ENCODE data around the gene UCK1.
"Not testable (repeated sequence)": the region's sequence is repeated elsewhere in the genome, so short reads cannot be mapped to it uniquely, and the experiment has no call there.

The UCK1 gene

GRCh38 chr9:131524665-131525315 is 6.3 kb downstream of the UCK1 start:
- FAIRE-seq (no peak), DNase-seq (ENCODE audit: extremely low spot score, insufficient read length, low read depth) (no peak)

DNA sequence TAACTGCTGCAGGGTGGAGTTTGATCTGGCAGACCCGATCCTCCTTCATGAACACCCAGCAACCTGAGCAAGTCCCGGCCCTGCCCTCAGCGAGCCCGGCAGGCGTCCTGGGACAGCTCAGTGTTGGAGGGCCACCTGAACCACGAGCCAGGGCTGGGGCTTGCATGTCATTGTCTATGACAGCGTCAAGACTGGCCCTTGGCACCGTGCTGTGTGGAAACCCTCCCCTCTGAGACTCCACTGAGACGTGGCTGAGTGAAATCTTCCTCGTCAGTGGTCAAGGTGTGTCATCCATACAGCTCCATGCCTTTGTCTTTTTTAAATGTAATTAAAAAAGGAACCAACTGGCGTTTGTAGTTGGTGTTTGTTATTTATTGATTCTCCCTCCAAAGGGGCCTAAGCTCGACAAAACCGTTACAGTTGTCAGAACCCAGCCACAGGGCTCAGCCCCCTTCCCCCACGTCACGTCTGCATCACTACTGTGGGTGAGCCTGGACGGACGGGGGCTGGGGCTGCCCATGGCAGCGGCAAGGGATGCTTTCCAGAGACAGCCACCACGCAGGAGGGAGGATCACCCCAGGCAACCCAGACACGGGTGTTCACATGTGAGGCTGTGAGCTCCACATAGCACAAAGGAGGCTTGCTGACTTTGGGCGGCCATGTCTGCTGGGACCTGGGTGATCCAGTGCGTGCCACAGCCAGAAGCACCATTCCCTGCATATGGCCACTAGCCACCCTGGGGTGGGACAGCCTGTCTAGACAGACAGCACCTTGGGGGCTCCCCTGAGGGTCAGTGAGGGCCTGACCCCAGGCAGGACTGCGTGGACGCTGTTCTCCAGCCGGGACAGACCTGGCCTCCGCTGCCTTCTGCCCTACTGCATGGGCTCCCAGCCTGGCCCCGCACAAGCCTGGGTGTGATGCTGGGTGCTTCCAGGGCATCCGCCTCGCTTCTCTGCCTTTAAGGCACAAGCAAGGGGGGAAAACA is 7.3 kb downstream of the UCK1 start:
- FAIRE-seq (no peak), DNase-seq (ENCODE audit: extremely low spot score, insufficient read length, low read depth) (no peak)

GRCh38 chr9:131523086-131523388 is 8.0 kb downstream of the UCK1 start:
- DNase-seq (ENCODE audit: extremely low spot score, insufficient read length, low read depth) (no peak), FAIRE-seq (no peak)

DNA sequence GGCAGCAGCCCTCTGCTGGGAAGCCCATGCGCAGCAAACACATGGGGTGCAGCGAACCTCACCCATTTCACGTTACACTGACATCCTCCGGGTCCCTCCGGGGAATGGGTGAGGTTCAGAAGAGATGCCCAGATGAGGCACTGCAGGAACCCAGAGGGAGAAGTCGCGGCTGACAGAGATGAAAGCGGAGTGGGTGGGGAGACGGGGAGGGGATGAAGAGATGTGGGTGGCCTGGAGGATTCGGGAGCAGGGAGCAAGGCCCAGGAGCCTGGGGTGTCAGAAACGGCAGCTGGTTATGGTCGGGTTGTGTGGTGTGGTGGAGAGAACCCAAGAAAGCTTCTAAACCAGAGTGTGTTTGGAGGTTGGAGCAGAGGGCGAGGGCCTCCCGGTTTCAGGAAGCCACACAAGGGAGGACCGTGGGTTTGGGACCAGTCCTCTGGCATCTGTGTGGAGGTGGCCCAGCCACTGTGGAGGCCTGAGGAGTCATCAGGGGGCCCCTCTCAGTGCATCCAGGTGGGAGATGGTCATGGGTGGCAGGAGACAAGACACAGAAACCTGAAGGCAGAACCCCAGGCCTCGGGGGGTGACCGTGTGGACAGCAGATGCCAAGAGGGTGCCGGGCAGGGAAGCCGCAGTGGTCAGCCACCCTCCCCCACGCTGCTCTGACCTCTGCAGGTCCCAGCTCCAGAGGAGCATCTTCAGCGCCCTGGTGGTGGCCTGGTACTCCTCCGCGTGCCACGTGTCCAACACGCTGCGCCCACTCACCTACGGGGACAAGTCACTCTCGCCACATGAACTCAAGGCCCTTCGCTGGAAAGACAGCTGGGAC is 8.6 kb downstream of the UCK1 start:
- no peak for FAIRE-seq
- no peak for DNase-seq (ENCODE audit: extremely low spot score, insufficient read length, low read depth)

- FAIRE-seq (no peak), DNase-seq (ENCODE audit: extremely low spot score, insufficient read length, low read depth) (no peak)
Measured at GRCh38 chr9:131521822-131522221, 9.2 kb downstream of the UCK1 start.

DNA sequence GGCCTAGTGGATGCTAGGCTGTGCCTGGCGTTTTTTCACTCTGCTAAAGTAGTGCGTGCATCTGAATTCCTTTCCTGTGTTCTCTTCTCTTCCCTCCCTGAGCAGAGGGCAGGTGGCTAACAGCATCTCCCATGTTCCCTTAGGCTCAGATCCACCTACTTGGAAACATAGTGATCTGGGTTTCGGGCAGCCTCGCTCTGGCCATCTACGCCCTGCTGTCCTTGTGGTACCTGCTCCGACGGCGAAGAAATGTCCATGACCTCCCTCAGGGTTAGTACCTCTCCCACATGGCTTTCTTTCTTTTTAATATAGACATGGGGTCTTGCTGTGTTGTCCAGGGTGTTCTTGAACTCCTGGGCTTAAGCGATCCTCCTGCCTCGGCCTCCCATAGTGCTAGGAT is 9.9 kb downstream of the UCK1 start:
- no peak for DNase-seq (ENCODE audit: extremely low spot score, insufficient read length, low read depth)
- no peak for FAIRE-seq

DNA sequence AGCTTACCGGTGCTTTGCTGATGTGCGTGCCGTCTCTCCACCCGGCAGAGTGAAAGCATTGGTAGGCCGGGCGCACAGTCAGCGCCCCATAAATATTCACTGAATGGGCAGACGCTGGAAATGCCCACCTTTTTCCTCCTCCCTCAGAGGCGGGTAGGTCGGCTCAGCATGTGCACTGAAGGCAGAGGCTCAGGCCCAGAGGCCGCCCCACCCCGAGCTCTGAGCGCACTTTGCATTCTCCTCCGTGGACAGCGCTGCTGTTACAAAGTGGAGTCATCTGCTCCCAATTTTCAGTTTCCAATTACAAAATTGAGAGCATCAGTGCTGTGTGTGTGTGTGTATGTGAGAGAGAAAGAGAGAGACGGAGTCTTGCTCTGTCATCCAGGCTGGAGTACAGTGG is 10.6 kb downstream of the UCK1 start:
- FAIRE-seq: no peak
- DNase-seq (ENCODE audit: extremely low spot score, insufficient read length, low read depth): no peak

- FAIRE-seq: no peak
- DNase-seq (ENCODE audit: extremely low spot score, insufficient read length, low read depth): no peak
Measured at GRCh38 chr9:131518553-131518952, 12.5 kb downstream of the UCK1 start.

DNA sequence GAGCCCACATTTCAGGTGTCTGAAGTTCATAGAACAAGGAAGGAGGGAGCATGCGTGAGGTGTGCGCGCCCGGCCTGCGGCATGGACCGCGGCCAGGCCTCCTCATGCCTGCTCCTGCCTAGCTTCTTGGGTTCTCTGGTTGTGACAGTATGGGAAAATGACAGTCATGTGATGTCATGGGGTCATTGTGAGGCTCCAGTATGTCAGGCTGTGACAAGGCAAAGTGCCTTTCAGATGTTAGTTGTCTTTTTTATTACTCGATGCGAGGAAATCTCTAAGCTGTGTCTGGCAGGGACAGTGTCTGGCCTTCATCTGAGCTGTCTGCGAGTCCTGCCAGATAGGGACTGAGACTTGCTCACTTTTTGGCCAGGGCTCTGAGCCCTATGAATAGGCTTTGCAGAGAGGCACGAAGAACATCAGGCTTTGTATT is 13.3 kb downstream of the UCK1 start:
- FAIRE-seq (no peak), DNase-seq (ENCODE audit: extremely low spot score, insufficient read length, low read depth) (no peak)

DNA sequence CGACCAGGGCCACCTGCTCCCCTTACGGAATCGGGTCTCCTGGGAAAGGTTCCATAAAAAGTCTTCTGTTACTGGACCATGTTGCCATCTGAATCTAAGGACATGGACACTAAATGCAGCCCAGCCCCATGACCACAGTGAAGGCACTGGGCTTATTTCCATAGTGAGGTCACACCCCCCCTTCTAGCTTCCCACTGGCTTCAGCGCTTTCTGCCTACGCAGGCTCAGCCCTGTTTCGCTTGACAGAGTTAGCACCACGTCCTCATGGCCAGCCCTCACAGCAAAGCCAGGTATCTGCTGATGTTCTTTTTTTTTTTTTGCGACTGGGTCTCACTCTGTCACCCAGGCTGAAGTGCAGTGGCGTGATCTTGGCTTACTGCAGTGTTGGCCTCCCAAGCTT is 14.1 kb downstream of the UCK1 start:
- no peak for FAIRE-seq
- DNase-seq (ENCODE audit: extremely low spot score, insufficient read length, low read depth): no peak

- FAIRE-seq (no peak), DNase-seq (ENCODE audit: extremely low spot score, insufficient read length, low read depth) (no peak)
Measured at GRCh38 chr9:131516100-131516499, 15.0 kb downstream of the UCK1 start.

GRCh38 chr9:131515559-131516031 is 15.5 kb downstream of the UCK1 start:
- FAIRE-seq: not testable (repeated sequence)

DNA sequence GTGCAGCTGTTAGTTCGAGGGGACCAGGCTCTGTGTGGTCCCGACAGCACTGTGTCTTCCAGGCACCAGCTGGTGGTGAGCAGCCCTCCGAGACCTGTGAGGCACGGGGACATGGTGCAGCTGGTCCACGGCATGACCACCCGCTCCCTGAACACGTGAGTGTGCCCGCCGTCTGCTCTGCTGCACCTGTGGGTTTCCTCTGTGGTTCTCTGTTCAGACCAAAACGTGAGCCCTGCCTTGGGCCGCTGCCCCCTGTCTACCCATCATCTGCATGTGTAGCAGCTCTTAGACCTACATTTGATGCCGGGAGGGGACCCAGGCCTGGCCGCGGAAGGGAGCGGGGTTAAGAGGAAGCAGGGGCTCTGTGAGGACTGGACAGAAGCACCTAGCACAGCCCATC is 17.9 kb downstream of the UCK1 start:
- FAIRE-seq (no peak), DNase-seq (ENCODE audit: extremely low spot score, insufficient read length, low read depth) (no peak)

More at GRCh38 chr9:131515559-131516031, 15.5 kb downstream of the UCK1 start:
- DNase-seq (ENCODE audit: extremely low spot score, insufficient read length, low read depth): not testable (repeated sequence)

- no peak for FAIRE-seq
Measured at GRCh38 chr9:131511880-131512279, 19.2 kb downstream of the UCK1 start.

DNA sequence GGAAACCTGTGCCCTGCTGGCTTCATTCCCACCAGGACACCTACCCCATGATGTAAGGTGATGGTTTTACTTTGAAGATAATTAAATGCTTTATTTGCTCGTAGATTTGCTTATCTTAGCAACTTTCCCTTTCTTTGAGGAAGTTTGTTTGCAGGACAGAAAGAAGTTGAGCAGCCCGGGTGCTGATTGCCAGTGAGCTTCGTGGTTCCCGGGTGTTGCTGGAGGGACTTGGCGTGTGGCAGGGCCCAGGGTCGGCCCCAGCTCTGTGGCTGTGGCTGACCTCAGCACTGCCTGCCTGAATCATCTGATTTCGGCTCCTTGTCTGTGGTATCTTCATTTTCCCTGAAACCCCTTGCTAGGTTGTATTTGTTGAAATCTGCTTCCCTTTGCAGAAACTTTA is 19.6 kb downstream of the UCK1 start:
- DNase-seq (ENCODE audit: extremely low spot score, insufficient read length, low read depth) (no peak), FAIRE-seq (no peak)

More at GRCh38 chr9:131511880-131512279, 19.2 kb downstream of the UCK1 start:
- no peak for DNase-seq (ENCODE audit: extremely low spot score, insufficient read length, low read depth)

DNA sequence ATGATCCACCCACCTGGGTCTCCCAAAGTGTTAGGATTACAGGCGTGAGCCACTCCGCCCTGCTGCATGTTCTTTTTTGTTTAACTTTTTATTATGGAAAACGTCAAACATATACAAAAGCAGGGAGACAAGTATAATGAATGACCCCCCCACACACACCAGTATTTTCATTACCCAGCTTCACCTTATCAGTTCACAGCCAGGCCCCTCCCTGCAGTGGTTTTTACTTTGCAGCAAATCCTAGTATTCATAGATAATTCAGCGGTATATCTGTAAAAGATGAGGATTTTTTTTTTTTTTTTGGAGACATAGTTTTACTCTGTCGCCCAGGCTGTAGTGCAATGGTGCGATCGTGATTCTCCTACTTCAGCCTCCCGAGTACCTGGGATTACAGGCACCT is 26.1 kb downstream of the UCK1 start:
- no peak for DNase-seq (ENCODE audit: extremely low spot score, insufficient read length, low read depth)
- no peak for FAIRE-seq

- FAIRE-seq (peak; percentile 21), DNase-seq (ENCODE audit: extremely low spot score, insufficient read length, low read depth) (no peak)
Measured at GRCh38 chr9:131503626-131504465, 27.2 kb downstream of the UCK1 start.

GRCh38 chr9:131502781-131503625 is 28.1 kb downstream of the UCK1 start, which contains the start of gene POMT1:
Gene POMT1, plus strand, starts transcription at chr9:131502918. Its CDS starts 1,301 bp downstream, at chr9:131504219.
- DNase-seq (ENCODE audit: extremely low spot score, insufficient read length, low read depth) (peak; percentile 99), FAIRE-seq (peak; percentile 92)

Data from GM18507 (cell line).